ENCODE measurements around the gene G3BP2. TPM values are rescaled to one million over a fixed set of nuclear protein-coding genes. Genes with fewer than 3 reads are reported as not detected.

Gene G3BP2
- total and polyA plus RNA-seq, 2 experiments from 2014 or later: 103 to 411 TPM

DNA sequence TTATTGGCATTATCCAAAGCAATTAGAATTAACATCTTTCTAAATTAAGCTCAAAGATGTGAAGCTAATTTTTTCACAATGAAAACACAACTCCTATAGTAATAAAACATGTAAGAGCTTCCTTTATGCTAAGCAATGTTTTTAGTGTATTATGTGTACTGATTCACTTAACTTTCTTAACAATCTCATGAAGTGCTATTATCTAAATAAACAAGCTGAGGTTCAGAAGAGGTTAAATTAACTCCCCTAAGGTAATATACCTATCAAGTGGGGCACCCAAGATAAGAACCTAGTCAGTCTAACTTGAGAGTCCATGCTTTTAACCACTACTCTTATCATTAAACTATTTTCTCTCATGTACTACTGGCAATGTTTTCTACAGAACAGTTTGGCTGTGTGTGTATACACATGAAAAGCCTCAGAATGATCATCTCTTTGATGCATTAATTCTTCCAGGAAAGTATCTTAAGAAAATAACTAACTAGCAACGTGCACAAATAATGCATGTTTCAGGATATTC, 13.6 kb downstream of the G3BP2 start (continued):
- no peak for TF ChIP-seq EZH2 (IDR thresholded peaks at IDR 0.05; ENCODE audit: low read depth, unreplicated experiment)
- TF ChIP-seq ZNF114 (CRISPR knock-in tag; IDR thresholded peaks at IDR 0.05): no peak
- TF ChIP-seq, protein P1, sequence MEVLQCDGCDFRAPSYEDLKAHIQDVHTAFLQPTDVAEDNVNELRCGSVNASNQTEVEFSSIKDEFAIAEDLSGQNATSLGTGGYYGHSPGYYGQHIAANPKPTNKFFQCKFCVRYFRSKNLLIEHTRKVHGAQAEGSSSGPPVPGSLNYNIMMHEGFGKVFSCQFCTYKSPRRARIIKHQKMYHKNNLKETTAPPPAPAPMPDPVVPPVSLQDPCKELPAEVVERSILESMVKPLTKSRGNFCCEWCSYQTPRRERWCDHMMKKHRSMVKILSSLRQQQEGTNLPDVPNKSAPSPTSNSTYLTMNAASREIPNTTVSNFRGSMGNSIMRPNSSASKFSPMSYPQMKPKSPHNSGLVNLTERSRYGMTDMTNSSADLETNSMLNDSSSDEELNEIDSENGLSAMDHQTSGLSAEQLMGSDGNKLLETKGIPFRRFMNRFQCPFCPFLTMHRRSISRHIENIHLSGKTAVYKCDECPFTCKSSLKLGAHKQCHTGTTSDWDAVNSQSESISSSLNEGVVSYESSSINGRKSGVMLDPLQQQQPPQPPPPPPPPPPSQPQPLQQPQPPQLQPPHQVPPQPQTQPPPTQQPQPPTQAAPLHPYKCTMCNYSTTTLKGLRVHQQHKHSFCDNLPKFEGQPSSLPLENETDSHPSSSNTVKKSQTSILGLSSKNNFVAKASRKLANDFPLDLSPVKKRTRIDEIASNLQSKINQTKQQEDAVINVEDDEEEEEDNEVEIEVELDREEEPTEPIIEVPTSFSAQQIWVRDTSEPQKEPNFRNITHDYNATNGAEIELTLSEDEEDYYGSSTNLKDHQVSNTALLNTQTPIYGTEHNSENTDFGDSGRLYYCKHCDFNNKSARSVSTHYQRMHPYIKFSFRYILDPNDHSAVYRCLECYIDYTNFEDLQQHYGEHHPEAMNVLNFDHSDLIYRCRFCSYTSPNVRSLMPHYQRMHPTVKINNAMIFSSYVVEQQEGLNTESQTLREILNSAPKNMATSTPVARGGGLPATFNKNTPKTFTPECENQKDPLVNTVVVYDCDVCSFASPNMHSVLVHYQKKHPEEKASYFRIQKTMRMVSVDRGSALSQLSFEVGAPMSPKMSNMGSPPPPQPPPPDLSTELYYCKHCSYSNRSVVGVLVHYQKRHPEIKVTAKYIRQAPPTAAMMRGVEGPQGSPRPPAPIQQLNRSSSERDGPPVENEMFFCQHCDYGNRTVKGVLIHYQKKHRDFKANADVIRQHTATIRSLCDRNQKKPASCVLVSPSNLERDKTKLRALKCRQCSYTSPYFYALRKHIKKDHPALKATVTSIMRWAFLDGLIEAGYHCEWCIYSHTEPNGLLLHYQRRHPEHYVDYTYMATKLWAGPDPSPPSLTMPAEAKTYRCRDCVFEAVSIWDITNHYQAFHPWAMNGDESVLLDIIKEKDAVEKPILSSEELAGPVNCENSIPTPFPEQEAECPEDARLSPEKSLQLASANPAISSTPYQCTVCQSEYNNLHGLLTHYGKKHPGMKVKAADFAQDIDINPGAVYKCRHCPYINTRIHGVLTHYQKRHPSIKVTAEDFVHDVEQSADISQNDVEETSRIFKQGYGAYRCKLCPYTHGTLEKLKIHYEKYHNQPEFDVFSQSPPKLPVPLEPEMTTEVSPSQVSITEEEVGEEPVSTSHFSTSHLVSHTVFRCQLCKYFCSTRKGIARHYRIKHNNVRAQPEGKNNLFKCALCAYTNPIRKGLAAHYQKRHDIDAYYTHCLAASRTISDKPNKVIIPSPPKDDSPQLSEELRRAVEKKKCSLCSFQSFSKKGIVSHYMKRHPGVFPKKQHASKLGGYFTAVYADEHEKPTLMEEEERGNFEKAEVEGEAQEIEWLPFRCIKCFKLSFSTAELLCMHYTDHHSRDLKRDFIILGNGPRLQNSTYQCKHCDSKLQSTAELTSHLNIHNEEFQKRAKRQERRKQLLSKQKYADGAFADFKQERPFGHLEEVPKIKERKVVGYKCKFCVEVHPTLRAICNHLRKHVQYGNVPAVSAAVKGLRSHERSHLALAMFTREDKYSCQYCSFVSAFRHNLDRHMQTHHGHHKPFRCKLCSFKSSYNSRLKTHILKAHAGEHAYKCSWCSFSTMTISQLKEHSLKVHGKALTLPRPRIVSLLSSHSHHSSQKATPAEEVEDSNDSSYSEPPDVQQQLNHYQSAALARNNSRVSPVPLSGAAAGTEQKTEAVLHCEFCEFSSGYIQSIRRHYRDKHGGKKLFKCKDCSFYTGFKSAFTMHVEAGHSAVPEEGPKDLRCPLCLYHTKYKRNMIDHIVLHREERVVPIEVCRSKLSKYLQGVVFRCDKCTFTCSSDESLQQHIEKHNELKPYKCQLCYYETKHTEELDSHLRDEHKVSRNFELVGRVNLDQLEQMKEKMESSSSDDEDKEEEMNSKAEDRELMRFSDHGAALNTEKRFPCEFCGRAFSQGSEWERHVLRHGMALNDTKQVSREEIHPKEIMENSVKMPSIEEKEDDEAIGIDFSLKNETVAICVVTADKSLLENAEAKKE (CRISPR knock-in tag; IDR thresholded peaks at IDR 0.05): no peak

DNA sequence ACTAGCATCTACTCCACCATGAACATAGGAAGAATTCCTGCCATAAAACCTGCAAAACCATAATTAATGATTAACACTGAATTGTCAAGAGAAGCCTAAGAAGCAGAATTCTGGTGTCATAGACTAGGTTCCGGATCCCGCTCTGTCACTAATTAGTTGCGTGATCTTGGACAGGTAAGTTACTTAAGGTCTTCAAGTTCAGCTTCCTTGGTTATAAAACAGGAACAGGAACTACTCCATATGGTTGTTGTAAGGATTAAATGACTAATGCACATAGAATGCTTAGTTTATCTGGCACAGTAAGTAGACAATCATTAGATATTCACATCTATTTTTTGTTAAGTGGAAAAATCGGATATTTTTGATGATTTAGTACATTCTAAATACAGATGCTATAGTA, 14.3 kb downstream of the G3BP2 start:
- Mint-ChIP-seq H3K9me3 (no peaks in the 10 kb centered on the region), H3K27me3 (ENCODE audit: insufficient read depth, low read depth, poor library complexity) (no peaks in the 10 kb centered on the region), H3K36me3 (ENCODE audit: low read depth) (peaks cover 81% of the 10 kb centered on the region), H3K27ac (no peak overlapping the region), H3K4me1 (peaks cover 13% of the 10 kb centered on the region), H3K4me3 (no peak overlapping the region)
- no peak for ATAC-seq
- Histone ChIP-seq H3K27ac (ENCODE audit: low read depth) (0 out of 2 replicates have a peak overlapping the region, but pooled peaks have one; percentile 30), H3K4me1 (ENCODE audit: insufficient read depth) (no peaks in the 10 kb centered on the region), H3F3A (replicated peaks; ENCODE audit: low read depth) (peaks cover 7% of the 10 kb centered on the region), H3K4me3 (no peak overlapping the region), H4K20me1 (replicated peaks; ENCODE audit: insufficient read depth) (peaks cover 34% of the 10 kb centered on the region), H3K79me2 (replicated peaks; ENCODE audit: insufficient read depth) (peaks cover 100% of the 10 kb centered on the region), H3K27me3 (ENCODE audit: insufficient read depth) (no peaks in the 10 kb centered on the region), H3K4me2 (no peak overlapping the region), H2AFZ (no peak overlapping the region), H3K36me3 (ENCODE audit: insufficient read depth) (peaks cover 67% of the 10 kb centered on the region), H3K9me2 (ENCODE audit: insufficient read depth) (no peaks in the 10 kb centered on the region)
- no peak for DNase-seq (ENCODE audit: low spot score)
- TF ChIP-seq, protein P1 (CRISPR knock-in tag; IDR thresholded peaks at IDR 0.05): no peak
- TF ChIP-seq, protein P2, sequence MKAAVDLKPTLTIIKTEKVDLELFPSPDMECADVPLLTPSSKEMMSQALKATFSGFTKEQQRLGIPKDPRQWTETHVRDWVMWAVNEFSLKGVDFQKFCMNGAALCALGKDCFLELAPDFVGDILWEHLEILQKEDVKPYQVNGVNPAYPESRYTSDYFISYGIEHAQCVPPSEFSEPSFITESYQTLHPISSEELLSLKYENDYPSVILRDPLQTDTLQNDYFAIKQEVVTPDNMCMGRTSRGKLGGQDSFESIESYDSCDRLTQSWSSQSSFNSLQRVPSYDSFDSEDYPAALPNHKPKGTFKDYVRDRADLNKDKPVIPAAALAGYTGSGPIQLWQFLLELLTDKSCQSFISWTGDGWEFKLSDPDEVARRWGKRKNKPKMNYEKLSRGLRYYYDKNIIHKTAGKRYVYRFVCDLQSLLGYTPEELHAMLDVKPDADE (IDR thresholded peaks at IDR 0.05): no peak
- TF ChIP-seq EZH2phosphoT487 (IDR thresholded peaks at IDR 0.05; ENCODE audit: unreplicated experiment): no peak
- no peak for TF ChIP-seq CREB1 (CRISPR knock-in tag; IDR thresholded peaks at IDR 0.05; ENCODE audit: low read depth)
- TF ChIP-seq POLR2AphosphoS5 (IDR thresholded peaks at IDR 0.05; ENCODE audit: low read depth): no peak
- TF ChIP-seq ZNF331 (CRISPR knock-in tag; IDR thresholded peaks at IDR 0.05; ENCODE audit: low read depth): no peak
- TF ChIP-seq EZH2 (IDR thresholded peaks at IDR 0.05; ENCODE audit: low read depth, unreplicated experiment): no peak
